ENCODE measurements around the gene TFE3.

Gene TFE3

GRCh38 chrX:49060914-49061313, 17.8 kb upstream of the TFE3 start:
- no peak for DNase-seq

GRCh38 chrX:49059681-49060085, 16.5 kb upstream of the TFE3 start:
- DNase-seq: no peak

- DNase-seq: no peak
These were observed 16.0 kb upstream of the TFE3 start for GRCh38 chrX:49059201-49059600.

- no peak for DNase-seq
These were observed 15.6 kb upstream of the TFE3 start, which contains the start of gene CCDC120 for GRCh38 chrX:49058794-49059193. Gene CCDC120 (plus strand): TSS chrX:49058999. CDS start chrX:49062042, 3,043 bp downstream.

GRCh38 chrX:49054073-49054762, 11.1 kb upstream of the TFE3 start:
- DNase-seq: no peak

GRCh38 chrX:49053223-49054072, 10.3 kb upstream of the TFE3 start:
- no peak for DNase-seq

GRCh38 chrX:49043987-49044281, 777 bp upstream of the TFE3 start:
- no peak for DNase-seq

- no peak for DNase-seq
These were observed 457 bp downstream of the TFE3 start for GRCh38 chrX:49042581-49043219.

GRCh38 chrX:49041744-49042580, 1.2 kb downstream of the TFE3 start:
- no peak for DNase-seq

GRCh38 chrX:49040376-49040955, 2.7 kb downstream of the TFE3 start:
- no peak for DNase-seq

- no peak for DNase-seq
These were observed 3.4 kb downstream of the TFE3 start for GRCh38 chrX:49039598-49040375.

- DNase-seq: no peak
These were observed 5.2 kb downstream of the TFE3 start for GRCh38 chrX:49037883-49038475.

GRCh38 chrX:49030283-49030682, 12.9 kb downstream of the TFE3 start:
- DNase-seq: no peak

GRCh38 chrX:49029876-49030275, 13.3 kb downstream of the TFE3 start:
- DNase-seq: no peak

- DNase-seq: no peak
These were observed 23.4 kb downstream of the TFE3 start for GRCh38 chrX:49019599-49020249.

GRCh38 chrX:49019050-49019449, 24.1 kb downstream of the TFE3 start:
- DNase-seq: no peak

GRCh38 chrX:49003696-49004095, 39.5 kb downstream of the TFE3 start:
- no peak for DNase-seq

- DNase-seq: peak; percentile 52
These were observed 40.8 kb downstream of the TFE3 start, which contains the start of gene GRIPAP1 for GRCh38 chrX:49002091-49002935. Gene GRIPAP1 (minus strand): TSS chrX:49002264. CDS start chrX:49002229, 35 bp downstream.

- no peak for DNase-seq
These were observed 41.6 kb downstream of the TFE3 start for GRCh38 chrX:49001521-49002090.
